ENCODE results near the gene ERBB2. TPM values are rescaled to one million over a fixed set of nuclear protein-coding genes. Genes with fewer than 3 reads are reported as not detected.

The ERBB2 gene
- total and polyA plus RNA-seq, 9 of the 15 experiments (the other 6 are each of a cell fraction or from before 2014, with no cell fraction given) = 0.74 to 5.6 (median 3.3) TPM

DNA sequence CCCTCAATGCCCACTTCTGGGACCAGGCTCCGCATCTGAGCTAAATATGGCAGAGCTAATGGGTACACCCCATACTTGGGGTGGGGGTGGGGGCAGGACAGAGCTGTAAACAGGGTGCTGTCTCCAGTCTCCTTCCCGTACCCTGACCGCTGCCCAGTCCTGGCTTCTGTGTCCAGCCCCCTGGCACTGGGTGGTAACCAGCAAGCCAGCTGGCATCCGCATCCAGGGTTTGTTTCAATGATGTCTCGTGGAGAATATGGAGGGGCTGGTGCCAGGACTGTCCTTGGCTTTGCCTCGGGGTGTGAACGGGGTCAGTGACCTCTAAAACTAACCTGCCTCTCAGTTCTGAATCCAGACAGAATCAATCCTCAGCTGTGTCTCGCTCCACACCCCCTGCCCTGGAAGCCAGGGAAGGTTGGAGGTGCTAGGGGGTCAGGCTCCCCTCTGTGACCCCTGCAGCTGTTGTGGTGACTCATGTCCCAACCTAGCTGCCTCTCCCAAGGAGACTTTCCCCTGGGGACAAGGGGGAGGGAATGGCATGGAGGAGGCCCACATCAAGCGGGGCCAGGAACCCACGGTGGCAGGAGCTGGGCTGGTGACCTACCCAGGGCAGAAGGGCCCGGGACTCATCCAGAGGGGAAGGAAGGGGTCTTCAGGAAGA is 33.1 kb upstream of the ERBB2 start:
- H3K36me3 ChIP-seq (ENCODE audit: control insufficient read depth, insufficient read depth, low read length) = peaks cover 17% of the 10 kb centered on the region; the same call in 1 of the 3 replicates
- peaks cover 13% of the 10 kb centered on the region; the same call in 2 of the 3 replicates for H3K79me2 ChIP-seq (ENCODE audit: control insufficient read depth, insufficient read depth, low read length)
- H3K4me3 ChIP-seq = peak overlapping the region; percentile 51; the same call in 1 of the 2 replicates
- H3K4me2 ChIP-seq (ENCODE audit: insufficient read depth, low read length) = peak overlapping the region; percentile 53
- POLR2A ChIA-PET = interaction anchor here (0.5 to 4.0 kb wide), 13 partner anchors 11 to 938 kb away, joined by 3 to 11 read pairs (median 4); no protein-coding TSS in a partner anchor
- in situ Hi-C loops (cut with MboI) (no loop called here), intact Hi-C loops (cut with micrococcal nuclease) (no loop called here)
- no peaks in the 10 kb centered on the region for H3K27me3 ChIP-seq (ENCODE audit: control insufficient read depth in 2 of 2, insufficient read depth in 2 of 2, low read length in 2 of 2)
- DNase-seq (ENCODE audit: extremely low read depth in 1 of 4, low spot score in 3 of 4) (peak; percentile 60 to 70 (median 68)), FAIRE-seq (peak; percentile 83), ATAC-seq (peak; percentile 5)
- H2AFZ ChIP-seq (ENCODE audit: low read depth, low read length) = peak overlapping the region; percentile 55
- peak overlapping the region; percentile 65 to 93 for H3K9ac ChIP-seq (ENCODE audit: insufficient read depth in 1 of 2, low read depth in 2 of 2, low read length in 2 of 2)
- CTCF ChIA-PET (ENCODE audit: low intra/inter-chr PET ratio) = interaction anchor here (8.3 kb wide), 1 partner anchor 45 kb away, joined by 131 read pairs; no protein-coding TSS in a partner anchor
- 38% methylated on average over 10 of the region's 11 CpGs for WGBS (ENCODE audit: insufficient coverage, low coverage, missing lambda C conversion rate)
- H3K27ac ChIP-seq (ENCODE audit: extremely low read depth, low read depth, low read length) = peak overlapping the region; percentile 74
- no TSS peak for BruUV-seq (replicated peaks)
- no peaks in the 10 kb centered on the region for H3K9me3 ChIP-seq (replicated peaks; ENCODE audit: control insufficient read depth, insufficient read depth, low read depth, low read length)
- peaks cover 33 to 90% of the 10 kb centered on the region in 2 experiments for H3K4me1 ChIP-seq (replicated peaks in 1 of 2; ENCODE audit: control insufficient read depth in 2 of 2, insufficient read depth in 2 of 2, low read length in 2 of 2)
- no peaks in the 10 kb centered on the region for H3K9me1 ChIP-seq (ENCODE audit: control insufficient read depth, insufficient read depth, low read length)
- H4K20me1 ChIP-seq (replicated peaks; ENCODE audit: control insufficient read depth, insufficient read depth, low read length) = no peaks in the 10 kb centered on the region
- TF ChIP-seq ZNF3 (CRISPR knock-in tag; IDR thresholded peaks at IDR 0.05) (no peak), NR2C2 (CRISPR knock-in tag; IDR thresholded peaks at IDR 0.05) (no peak), NR2C2 (tag; IDR thresholded peaks at IDR 0.05) (peak; percentile 77), CREBBP (IDR thresholded peaks at IDR 0.05; ENCODE audit: low read depth, low read length) (no peak), NUFIP1 (IDR thresholded peaks at IDR 0.05; ENCODE audit: partially characterized antibody) (no peak), ZNF766 (CRISPR knock-in tag; conservative IDR thresholded peaks at IDR 0.05) (0 out of 2 replicates have a peak, but pooled peaks have one; percentile 26), BCL6 (CRISPR knock-in tag; IDR thresholded peaks at IDR 0.05) (no peak), JUND (IDR thresholded peaks at IDR 0.05; ENCODE audit: borderline replicate concordance, low read depth, low read length) (peak; percentile 91), JUND (tag; IDR thresholded peaks at IDR 0.05; ENCODE audit: borderline replicate concordance, low read depth, low read length) (peak; percentile 53; the same call in 2 of the 3 replicates), MYNN (IDR thresholded peaks at IDR 0.05) (peak; percentile 58; the same call in 1 of the 2 replicates), MYNN (CRISPR knock-in tag; IDR thresholded peaks at IDR 0.05) (no peak), ZNF280B (CRISPR knock-in tag; IDR thresholded peaks at IDR 0.05) (no peak), FOSL1 (tag; conservative IDR thresholded peaks at IDR 0.05) (peak; percentile 83), ZBTB49 (CRISPR knock-in tag; IDR thresholded peaks at IDR 0.05; ENCODE audit: borderline replicate concordance) (no peak), TFAP4 (CRISPR knock-in tag; IDR thresholded peaks at IDR 0.05; ENCODE audit: borderline replicate concordance) (peak; percentile 90)
- TF ChIP-seq, protein P1, sequence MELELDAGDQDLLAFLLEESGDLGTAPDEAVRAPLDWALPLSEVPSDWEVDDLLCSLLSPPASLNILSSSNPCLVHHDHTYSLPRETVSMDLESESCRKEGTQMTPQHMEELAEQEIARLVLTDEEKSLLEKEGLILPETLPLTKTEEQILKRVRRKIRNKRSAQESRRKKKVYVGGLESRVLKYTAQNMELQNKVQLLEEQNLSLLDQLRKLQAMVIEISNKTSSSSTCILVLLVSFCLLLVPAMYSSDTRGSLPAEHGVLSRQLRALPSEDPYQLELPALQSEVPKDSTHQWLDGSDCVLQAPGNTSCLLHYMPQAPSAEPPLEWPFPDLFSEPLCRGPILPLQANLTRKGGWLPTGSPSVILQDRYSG (tag; conservative IDR thresholded peaks at IDR 0.05; ENCODE audit: low read depth) = 0 out of 2 replicates have a peak, but pooled peaks have one; percentile 22
